H1 (cell line): ENCODE measurements around the gene GAB3. TPM values are rescaled to one million over a fixed set of nuclear protein-coding genes. Genes with fewer than 3 reads are reported as not detected.

Experiments used
- CTCF ChIA-PET: fragments of 300-600 bp; sonication (Branson Sonifier 250); formaldehyde crosslinking; loops from one replicate; lab custom pipeline; 2021; ENCODE audit not compliant: partially characterized antibody; lab: Charles Lee
- POLR2A ChIA-PET: fragments of 300-600 bp; sonication (Branson Sonifier 250); formaldehyde crosslinking; loops from one replicate; lab custom pipeline; 2021; ENCODE audit warnings: inconsistent platforms; ENCODE audit not compliant: partially characterized antibody; lab: Charles Lee
- DNase-seq, 2 experiments: peaks; one replicate each; pipeline versions ENCODE4 v3.0.0 to v3.0.0-alpha.2; 2010 to 2022; ENCODE audit warnings: low spot score in 2 of 2, low read depth in 1 of 2, mixed read lengths in 1 of 2
- FAIRE-seq: peaks from 2 replicates; lab custom pipeline; 2011; peaks lifted over from hg19 to GRCh38; lab: Jason Lieb, UNC
- H2AFZ ChIP-seq: 2 replicates; pipeline ENCODE4 v1.8.1; 2012; ENCODE audit warnings: low read length, inconsistent platforms
- H2AK5ac ChIP-seq: 2 replicates; pipeline ENCODE4 v1.6.1; 2013; ENCODE audit warnings: low read depth, low read length
- H2BK120ac ChIP-seq: replicated peaks from 2 replicates; pipeline ENCODE3; 2013; ENCODE audit warnings: low read depth, low read length, inconsistent platforms
- H2BK12ac ChIP-seq: 2 replicates; pipeline ENCODE4 v1.6.1; 2013; ENCODE audit warnings: low read depth, low read length
- H2BK15ac ChIP-seq: 2 replicates; pipeline ENCODE4 v1.6.1; 2013; ENCODE audit warnings: low read length
- H2BK20ac ChIP-seq: 2 replicates; pipeline ENCODE4 v1.6.1; 2013; ENCODE audit warnings: low read length
- H2BK5ac ChIP-seq: 2 replicates; pipeline ENCODE4 v1.6.1; 2013; ENCODE audit warnings: low read depth, low read length
- H3K14ac ChIP-seq: 2 replicates; pipeline ENCODE4 v1.6.1; 2013; ENCODE audit warnings: inconsistent platforms; ENCODE audit not compliant: insufficient read length
- H3K18ac ChIP-seq: 2 replicates; pipeline ENCODE4 v1.6.1; 2013; ENCODE audit warnings: low read length; ENCODE audit errors: extremely low read depth
- H3K23ac ChIP-seq: 2 replicates; pipeline ENCODE4 v1.6.1; 2013; ENCODE audit warnings: inconsistent platforms; ENCODE audit not compliant: insufficient read length
- H3K23me2 ChIP-seq: 2 replicates; pipeline ENCODE4 v1.6.1; 2013; ENCODE audit warnings: low read depth, low read length
- H3K27ac ChIP-seq: 2 replicates; pipeline ENCODE4 v1.6.1; 2011; ENCODE audit warnings: low read depth, low read length, inconsistent platforms
- H3K27me3 ChIP-seq, 4 experiments: replicated peaks in 1 of 4; 1 replicate in 1 of 4; 2 replicates in 3 of 4; pipeline versions ENCODE4 v1.6.1 to v1.8.1; 2011 to 2013; ENCODE audit warnings: low read length in 3 of 4, mild to moderate bottlenecking in 3 of 4, inconsistent platforms in 2 of 4, mixed read lengths in 2 of 4, moderate library complexity in 1 of 4; ENCODE audit not compliant: control insufficient read depth in 3 of 4, insufficient read depth in 3 of 4; ENCODE audit errors: extremely low read depth in 1 of 4
- H3K36me3 ChIP-seq, 4 experiments: 2 replicates each; pipeline versions ENCODE4 v1.6.1 to v1.8.1; 2011 to 2013; ENCODE audit warnings: mild to moderate bottlenecking in 4 of 4, low read length in 3 of 4, moderate library complexity in 2 of 4, control low read depth in 1 of 4, inconsistent platforms in 1 of 4; ENCODE audit not compliant: insufficient read depth in 4 of 4, control insufficient read depth in 2 of 4
- H3K4ac ChIP-seq: replicated peaks from 2 replicates; pipeline ENCODE3; 2013; ENCODE audit warnings: low read length, low read depth, mixed read lengths, inconsistent platforms; ENCODE audit not compliant: insufficient read length
- H3K4me1 ChIP-seq, 4 experiments: replicated peaks in 1 of 4; 1 replicate in 1 of 4; 2 replicates in 3 of 4; pipeline versions ENCODE4 v1.6.1 to v1.8.1; 2011 to 2013; ENCODE audit warnings: low read length in 3 of 4, inconsistent platforms in 2 of 4, mixed read lengths in 1 of 4; ENCODE audit not compliant: insufficient read depth in 4 of 4, control insufficient read depth in 3 of 4
- H3K4me2 ChIP-seq, 2 experiments: 2 replicates each; pipeline versions ENCODE4 v1.6.1 to v1.8.1; 2011 to 2013; ENCODE audit warnings: low read depth in 2 of 2, low read length in 2 of 2, control low read depth in 1 of 2, inconsistent platforms in 1 of 2, mild to moderate bottlenecking in 1 of 2; ENCODE audit not compliant: insufficient read depth in 1 of 2
- H3K4me3 ChIP-seq, 4 experiments: fragments of 200-600, 300-600 bp in 1 of 4; sonication (generic), shearing (Covaris generic), sonication (Bioruptor Twin) in 1 of 4; 2 replicates each; pipeline versions ENCODE4 v1.5.1 to v1.8.1; 2011 to 2016; ENCODE audit warnings: low read length in 4 of 4, low read depth in 3 of 4, control low read depth in 2 of 4, inconsistent platforms in 2 of 4, mild to moderate bottlenecking in 2 of 4, mixed read lengths in 1 of 4, moderate library complexity in 1 of 4; ENCODE audit not compliant: insufficient read depth in 2 of 4; ENCODE audit errors: extremely low read depth in 1 of 4
- H3K56ac ChIP-seq: replicated peaks from 2 replicates; pipeline ENCODE3; 2013; ENCODE audit warnings: low read depth, mild to moderate bottlenecking, mixed read lengths, low read length, inconsistent platforms; ENCODE audit not compliant: insufficient read length
- H3K79me1 ChIP-seq: 2 replicates; pipeline ENCODE4 v1.6.1; 2013; ENCODE audit warnings: low read depth, low read length, control low read depth
- H3K79me2 ChIP-seq, 2 experiments: 2 replicates each; pipeline versions ENCODE4 v1.6.1 to v1.8.1; 2012 to 2013; ENCODE audit warnings: low read length in 2 of 2, mild to moderate bottlenecking in 2 of 2, inconsistent platforms in 1 of 2; ENCODE audit not compliant: insufficient read depth in 2 of 2, control insufficient read depth in 1 of 2
- H3K9ac ChIP-seq, 4 experiments: replicated peaks in 1 of 4; 1 replicate in 1 of 4; 2 replicates in 3 of 4; pipeline versions ENCODE4 v1.6.1 to v1.8.1; 2011 to 2013; ENCODE audit warnings: low read depth in 3 of 4, low read length in 3 of 4, control low read depth in 2 of 4, mild to moderate bottlenecking in 2 of 4, moderate library complexity in 2 of 4, inconsistent platforms in 1 of 4; ENCODE audit errors: extremely low read depth in 1 of 4
- H3K9me3 ChIP-seq, 2 experiments: 2 replicates each; pipeline versions ENCODE4 v1.6.1 to v1.8.1; 2012 to 2013; ENCODE audit warnings: mild to moderate bottlenecking in 2 of 2, moderate library complexity in 2 of 2, control low read depth in 1 of 2, inconsistent platforms in 1 of 2, low read depth in 1 of 2, low read length in 1 of 2, mixed read lengths in 1 of 2; ENCODE audit not compliant: insufficient read depth in 2 of 2
- H4K20me1 ChIP-seq, 2 experiments: replicated peaks in 1 of 2; 2 replicates each; pipeline versions ENCODE3 to v1.8.1; 2011 to 2013; ENCODE audit warnings: inconsistent platforms in 2 of 2, low read length in 2 of 2, mild to moderate bottlenecking in 1 of 2; ENCODE audit not compliant: insufficient read depth in 2 of 2, control insufficient read depth in 1 of 2
- H4K5ac ChIP-seq: 2 replicates; pipeline ENCODE4 v1.6.1; 2013; ENCODE audit warnings: low read length, low read depth, mixed read lengths, inconsistent platforms; ENCODE audit not compliant: insufficient read length
- H4K8ac ChIP-seq: 2 replicates; pipeline ENCODE4 v1.8.0; 2013; ENCODE audit warnings: mild to moderate bottlenecking, moderate library complexity, low read length, inconsistent platforms; ENCODE audit not compliant: insufficient read depth; ENCODE audit errors: extremely low read depth
- H4K91ac ChIP-seq: replicated peaks from 2 replicates; pipeline ENCODE3; 2013; ENCODE audit warnings: low read length, mixed read lengths, inconsistent platforms; ENCODE audit not compliant: insufficient read length
- SAP30 ChIP-seq: fragments of 300-600 bp; sonication (generic); IDR thresholded peaks from 2 replicates; pipeline ENCODE4 v1.7.1; 2012; ENCODE audit warnings: low read length, moderate library complexity, mild to moderate bottlenecking, inconsistent platforms; ENCODE audit not compliant: insufficient read depth, insufficient replicate concordance
- WGBS, 2 experiments: shearing (Covaris generic) in 1 of 2; methylation state at CpG; one replicate each; pipeline versions ENCODE4 v1.1.6 to v1.1.7; 2013 to 2015; ENCODE audit warnings: low lambda C conversion rate in 2 of 2, mixed read lengths in 2 of 2, inconsistent platforms in 1 of 2, low coverage in 1 of 2, missing lambda C conversion rate in 1 of 2; ENCODE audit not compliant: insufficient replicate concordance in 2 of 2, insufficient coverage in 1 of 2, insufficient read length in 1 of 2; ENCODE audit errors: extremely low coverage in 1 of 2, missing lambda C conversion rate in 1 of 2; 5-methylcytosine and 5-hydroxymethylcytosine counted together
- polyA plus RNA-seq, 7 experiments: library from polyadenylated mRNA; depleted of rRNA in 3 of 7; stranded (reverse) in 5 of 7; unstranded in 2 of 7; fragments of >200 nt in 5 of 7; fragments of 200-250 nt in 2 of 7; gene quantifications; 1 replicate in 5 of 7; 2 replicates in 1 of 7; 4 replicates in 1 of 7; pipeline versions ENCODE4 v1.2.1 to v1.2.3, GENCODE V29; 2011 to 2013; ENCODE audit warnings: missing spikeins in 2 of 7, mixed read lengths in 2 of 7
- total RNA-seq: library from RNA; stranded (reverse); fragmentation: NEBNext Ultra II Directional; extraction: Animal tissue kit (Norgen Biotek cat#: 25700); gene quantifications from 2 replicates; pipeline ENCODE4 v1.2.1, GENCODE V29; 2021

The GAB3 gene
- total and polyA plus RNA-seq, 2 of the 8 experiments (the other 6 are each of a cell fraction or from before 2014, with no cell fraction given): 0.48 to 1.2 TPM

GRCh38 chrX:154720067-154720466 is 30.8 kb downstream of the GAB3 start:
- no peak for DNase-seq
- H3K4ac ChIP-seq: no peak overlapping the region
- no peak overlapping the region for H4K8ac ChIP-seq
- H3K79me2 ChIP-seq: no peaks in the 10 kb centered on the region
- H2AK5ac ChIP-seq: no peak overlapping the region
- H3K79me1 ChIP-seq: no peaks in the 10 kb centered on the region
- no peaks in the 10 kb centered on the region for H3K23me2 ChIP-seq
- H3K27me3 ChIP-seq: no peaks in the 10 kb centered on the region
- H4K91ac ChIP-seq: no peak overlapping the region
- no peaks in the 10 kb centered on the region for H3K36me3 ChIP-seq
- WGBS, 2 experiments: 72% methylated on average over 4 of the region's 4 CpGs; no CpG with 5 or more reads in 1 of the 2 experiments
- H3K4me3 ChIP-seq: no peak overlapping the region
- H3K14ac ChIP-seq: no peak overlapping the region
- H2BK120ac ChIP-seq: no peak overlapping the region
- H2BK12ac ChIP-seq: no peak overlapping the region
- H4K20me1 ChIP-seq: no peaks in the 10 kb centered on the region
- no peak overlapping the region for H2BK5ac ChIP-seq
- no peak overlapping the region for H3K23ac ChIP-seq
- H3K56ac ChIP-seq: no peak overlapping the region
- ChIA-PET POLR2A (no interaction called here), CTCF (interaction anchor here (0.6 kb wide), 1 partner anchor 578 kb away, joined by 3 read pairs; no protein-coding TSS in a partner anchor)
- H2AFZ ChIP-seq: no peak overlapping the region
- no peaks in the 10 kb centered on the region for H3K4me1 ChIP-seq
- H3K9me3 ChIP-seq: no peaks in the 10 kb centered on the region
- H2BK15ac ChIP-seq: no peak overlapping the region
- no peak for FAIRE-seq
- no peak overlapping the region for H4K5ac ChIP-seq
- H2BK20ac ChIP-seq: no peak overlapping the region
- no peak for TF ChIP-seq SAP30
- H3K27ac ChIP-seq: no peak overlapping the region
- H3K4me2 ChIP-seq: no peak overlapping the region
- no peak overlapping the region for H3K18ac ChIP-seq
- H3K9ac ChIP-seq: no peak overlapping the region
